Neural cell (in vitro differentiated cells): Measurements from ENCODE around the gene RAD51B.

Experiments used
- CTCF ChIP-seq: fragments of 450-650 bp; IDR thresholded peaks from 2 replicates; pipeline ENCODE4 v1.5.1; 2014; ENCODE audit warnings: antibody characterized with exemption, mild to moderate bottlenecking, moderate library complexity; ENCODE audit not compliant: poor library complexity, severe bottlenecking
- EZH2 ChIP-seq: fragments of 200-600, 300-800 bp; shearing (Covaris generic), sonication (generic); IDR thresholded peaks from 2 replicates; pipeline ENCODE4 v1.6.1; 2014; ENCODE audit warnings: antibody characterized with exemption, low read length, borderline replicate concordance, mild to moderate bottlenecking; ENCODE audit not compliant: insufficient read depth, poor library complexity, severe bottlenecking
- POLR2AphosphoS5 ChIP-seq: IDR thresholded peaks from 2 replicates; pipeline ENCODE4 v1.6.1; 2012
- SMC3 ChIP-seq: fragments of 450-650 bp; conservative IDR thresholded peaks from 2 replicates; pipeline ENCODE4 v1.6.1; 2014; ENCODE audit warnings: antibody characterized with exemption, mild to moderate bottlenecking, moderate library complexity; ENCODE audit not compliant: poor library complexity

- TF ChIP-seq SMC3 (no peak), CTCF (no peak), EZH2 (no peak), POLR2AphosphoS5 (no peak)
Measured at GRCh38 chr14:68359837-68360552, 540.4 kb downstream of the RAD51B start.
